Measurements from ENCODE around the gene NCOA7.

NCOA7 gene

DNA sequence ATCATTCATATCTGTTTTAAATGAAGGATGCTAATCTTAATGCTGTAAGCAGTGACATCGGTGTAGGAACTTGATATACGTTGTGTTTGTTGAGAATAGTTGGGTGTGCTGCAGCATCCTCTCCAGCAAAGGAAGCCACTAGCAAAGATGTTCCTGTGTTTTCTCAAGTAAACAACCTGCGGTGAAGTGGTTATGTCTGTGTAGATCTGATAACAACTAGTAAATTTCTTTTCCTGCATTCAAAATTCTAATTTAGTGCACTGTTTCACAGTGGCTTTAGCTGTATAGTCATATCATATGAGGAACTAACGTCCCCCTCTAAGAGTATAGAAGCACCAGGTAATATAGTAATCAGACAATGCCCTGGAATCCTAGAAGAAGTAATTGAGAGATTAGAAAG, 38.7 kb downstream of the NCOA7 start:
- TF ChIP-seq, protein P1, sequence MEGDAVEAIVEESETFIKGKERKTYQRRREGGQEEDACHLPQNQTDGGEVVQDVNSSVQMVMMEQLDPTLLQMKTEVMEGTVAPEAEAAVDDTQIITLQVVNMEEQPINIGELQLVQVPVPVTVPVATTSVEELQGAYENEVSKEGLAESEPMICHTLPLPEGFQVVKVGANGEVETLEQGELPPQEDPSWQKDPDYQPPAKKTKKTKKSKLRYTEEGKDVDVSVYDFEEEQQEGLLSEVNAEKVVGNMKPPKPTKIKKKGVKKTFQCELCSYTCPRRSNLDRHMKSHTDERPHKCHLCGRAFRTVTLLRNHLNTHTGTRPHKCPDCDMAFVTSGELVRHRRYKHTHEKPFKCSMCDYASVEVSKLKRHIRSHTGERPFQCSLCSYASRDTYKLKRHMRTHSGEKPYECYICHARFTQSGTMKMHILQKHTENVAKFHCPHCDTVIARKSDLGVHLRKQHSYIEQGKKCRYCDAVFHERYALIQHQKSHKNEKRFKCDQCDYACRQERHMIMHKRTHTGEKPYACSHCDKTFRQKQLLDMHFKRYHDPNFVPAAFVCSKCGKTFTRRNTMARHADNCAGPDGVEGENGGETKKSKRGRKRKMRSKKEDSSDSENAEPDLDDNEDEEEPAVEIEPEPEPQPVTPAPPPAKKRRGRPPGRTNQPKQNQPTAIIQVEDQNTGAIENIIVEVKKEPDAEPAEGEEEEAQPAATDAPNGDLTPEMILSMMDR (conservative IDR thresholded peaks at IDR 0.05; ENCODE audit: low read depth, low read length), result no peak
- H3K4me3 ChIP-seq (ENCODE audit: low read length), result no peak overlapping the region

GRCh38 chr6:125831659-125832058, 40.9 kb downstream of the NCOA7 start:
- H3K4me3 ChIP-seq (ENCODE audit: low read length), result no peak overlapping the region
- no peak for DNase-seq (ENCODE audit: low read depth)
- TF ChIP-seq, protein P1 (conservative IDR thresholded peaks at IDR 0.05; ENCODE audit: low read depth, low read length), result no peak

More for the DNA sequence above, 38.7 kb downstream of the NCOA7 start:
- DNase-seq (ENCODE audit: low read depth), result no peak

- no peak for DNase-seq (ENCODE audit: low read depth)
- H3K4me3 ChIP-seq (ENCODE audit: low read length), result no peak overlapping the region
- TF ChIP-seq, protein P1 (conservative IDR thresholded peaks at IDR 0.05; ENCODE audit: low read depth, low read length), result no peak
Observed at GRCh38 chr6:125832391-125833117, 41.8 kb downstream of the NCOA7 start.

- DNase-seq (ENCODE audit: low read depth), result no peak
Observed at GRCh38 chr6:125834348-125834747, 43.6 kb downstream of the NCOA7 start.

GRCh38 chr6:125835221-125835744, 44.5 kb downstream of the NCOA7 start:
- DNase-seq (ENCODE audit: low read depth), result peak; percentile 77
- TF ChIP-seq, protein P1 (conservative IDR thresholded peaks at IDR 0.05; ENCODE audit: low read depth, low read length), result no peak
- H3K4me3 ChIP-seq (ENCODE audit: low read length), result no peak overlapping the region

More at GRCh38 chr6:125834348-125834747, 43.6 kb downstream of the NCOA7 start:
- no peak overlapping the region for H3K4me3 ChIP-seq (ENCODE audit: low read length)
- TF ChIP-seq, protein P1 (conservative IDR thresholded peaks at IDR 0.05; ENCODE audit: low read depth, low read length), result no peak

GRCh38 chr6:125836466-125836865, 45.7 kb downstream of the NCOA7 start:
- TF ChIP-seq, protein P1 (conservative IDR thresholded peaks at IDR 0.05; ENCODE audit: low read depth, low read length), result no peak
- no peak overlapping the region for H3K4me3 ChIP-seq (ENCODE audit: low read length)
- no peak for DNase-seq (ENCODE audit: low read depth)

DNA sequence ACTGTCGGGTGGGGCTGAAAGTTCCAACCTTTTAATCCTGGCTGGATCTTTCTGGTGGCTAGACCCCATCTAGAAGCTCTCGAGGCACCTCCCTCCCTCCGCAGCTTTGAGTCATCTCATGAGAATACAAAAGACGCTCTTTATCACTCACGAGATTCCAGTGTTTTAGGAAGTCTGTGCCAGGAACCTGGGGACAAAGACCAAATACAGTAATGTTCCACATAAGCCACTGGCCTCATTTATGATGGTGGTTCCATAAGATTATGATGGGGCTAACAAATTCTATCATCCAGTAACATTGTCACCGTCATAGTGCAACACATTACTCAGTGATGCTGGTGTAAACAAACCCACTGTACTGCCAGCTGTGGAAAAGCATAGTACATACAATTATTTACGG, 48.7 kb downstream of the NCOA7 start:
- no peak overlapping the region for H3K4me3 ChIP-seq (ENCODE audit: low read length)
- TF ChIP-seq, protein P1 (conservative IDR thresholded peaks at IDR 0.05; ENCODE audit: low read depth, low read length), result no peak
- no peak for DNase-seq (ENCODE audit: low read depth)

Measured in retinal pigment epithelial cell (primary cell).